ENCODE measurements around the gene METTL6.
"Not testable (repeated sequence)": the region's sequence is repeated elsewhere in the genome, so short reads cannot be mapped to it uniquely, and the experiment has no call there.

The METTL6 gene

DNA sequence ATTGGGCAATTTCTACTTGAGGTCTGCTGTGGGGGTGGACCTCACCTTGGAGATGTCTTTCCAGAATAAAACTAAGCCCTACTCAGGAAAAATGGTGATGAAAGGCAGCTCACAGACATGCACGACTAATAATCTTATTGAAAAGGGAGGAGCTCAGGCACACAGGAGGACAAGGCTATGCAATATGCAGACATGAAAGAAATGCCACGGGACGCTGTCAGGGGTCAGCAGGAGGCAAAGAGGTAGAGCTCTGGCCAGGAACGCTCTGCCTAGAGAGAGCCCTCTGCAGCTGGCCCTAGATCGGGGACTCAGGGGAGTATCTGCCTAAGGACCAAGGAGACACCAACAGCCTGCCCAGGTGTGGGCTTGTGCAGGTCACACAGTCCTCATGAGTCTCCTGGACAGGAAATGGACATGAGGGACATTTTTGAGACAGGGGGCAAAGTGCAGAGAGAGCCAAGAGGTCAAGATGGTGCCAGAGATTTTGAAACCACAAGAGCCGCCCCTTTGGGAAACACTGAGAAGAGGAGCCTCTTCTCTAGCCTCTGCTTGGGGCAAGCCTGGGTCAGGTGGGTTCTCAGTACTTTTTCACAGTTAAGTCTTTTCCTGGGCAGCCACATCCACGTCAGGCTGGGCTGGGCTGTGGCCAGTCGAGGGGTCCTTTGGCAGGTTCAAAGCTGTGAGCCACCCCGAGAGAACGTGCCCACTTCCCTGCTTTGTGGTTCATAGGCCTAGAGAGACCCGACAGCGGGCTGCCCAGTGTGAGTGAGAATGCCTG is 23.3 kb upstream of the METTL6 start:
- no peak for DNase-seq (ENCODE audit: low read depth in 3 of 3)

DNA sequence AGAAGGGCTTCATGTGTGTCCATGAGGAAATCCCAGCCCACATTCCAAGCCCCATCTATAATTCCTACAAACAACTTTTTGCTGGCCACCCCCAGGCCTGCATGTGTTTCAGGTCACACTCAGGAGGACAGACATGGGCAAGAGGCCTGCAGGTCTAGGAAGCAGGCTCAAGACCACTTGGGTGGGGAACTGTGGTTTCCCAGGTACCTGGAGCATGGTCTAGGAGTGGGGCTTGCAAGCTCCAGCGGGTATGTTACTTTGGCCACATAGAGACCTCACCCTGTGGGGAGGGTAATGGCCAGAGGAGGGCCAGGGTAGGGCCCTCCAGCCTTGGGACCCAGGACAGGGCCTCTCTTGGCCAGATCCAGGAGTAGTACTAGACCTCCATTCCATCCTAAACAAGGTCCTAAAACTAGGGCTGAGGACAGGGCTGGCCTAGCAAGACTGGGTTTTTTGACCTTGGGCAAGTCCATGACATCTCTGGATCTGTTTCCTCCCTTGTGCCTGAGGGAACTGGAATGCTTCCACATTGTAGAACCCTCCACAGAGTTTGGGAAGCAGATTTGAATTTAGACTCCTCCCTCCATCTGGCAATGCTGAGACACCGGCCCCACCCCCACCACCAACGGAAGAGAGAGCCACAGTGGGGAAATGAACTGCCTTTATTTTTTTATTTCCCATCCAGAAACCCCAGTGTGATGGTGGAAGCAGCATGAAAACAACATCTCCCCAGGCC is 22.3 kb upstream of the METTL6 start:
- no peak for DNase-seq (ENCODE audit: low read depth in 3 of 3)

DNA sequence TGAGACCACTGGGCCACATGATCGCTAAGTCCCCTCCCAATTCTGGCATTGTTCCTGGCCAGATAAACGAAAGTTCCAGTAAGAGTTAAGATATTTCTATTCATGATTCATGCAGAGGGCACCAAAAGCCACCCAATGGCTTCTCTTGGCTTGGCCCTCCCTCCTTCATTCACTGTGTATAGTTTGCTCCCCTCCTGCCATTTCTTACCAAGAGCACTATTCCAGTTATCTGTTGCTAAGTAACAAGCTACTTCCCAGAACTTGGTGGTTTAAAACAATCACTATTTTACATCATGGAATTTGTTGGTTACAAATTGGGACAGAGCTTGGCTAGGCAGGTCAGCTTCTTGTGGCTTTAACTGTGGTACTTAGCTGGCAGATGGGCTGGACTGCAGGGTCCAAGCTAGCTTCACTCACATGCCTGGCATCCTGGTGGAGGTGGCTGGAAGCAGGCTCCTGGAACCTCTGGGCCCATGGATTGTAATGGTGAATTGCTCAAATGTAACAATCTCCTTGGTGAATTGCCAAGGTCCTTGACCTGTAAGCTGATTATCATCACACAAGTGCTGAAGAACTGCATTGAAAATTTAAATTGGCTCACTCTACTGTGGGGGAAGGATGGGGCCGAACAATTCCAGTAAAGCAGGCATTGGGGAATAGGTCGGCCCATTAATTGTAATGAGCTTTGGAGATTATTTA is 16.6 kb upstream of the METTL6 start:
- DNase-seq (ENCODE audit: low read depth in 3 of 3), result no peak

DNA sequence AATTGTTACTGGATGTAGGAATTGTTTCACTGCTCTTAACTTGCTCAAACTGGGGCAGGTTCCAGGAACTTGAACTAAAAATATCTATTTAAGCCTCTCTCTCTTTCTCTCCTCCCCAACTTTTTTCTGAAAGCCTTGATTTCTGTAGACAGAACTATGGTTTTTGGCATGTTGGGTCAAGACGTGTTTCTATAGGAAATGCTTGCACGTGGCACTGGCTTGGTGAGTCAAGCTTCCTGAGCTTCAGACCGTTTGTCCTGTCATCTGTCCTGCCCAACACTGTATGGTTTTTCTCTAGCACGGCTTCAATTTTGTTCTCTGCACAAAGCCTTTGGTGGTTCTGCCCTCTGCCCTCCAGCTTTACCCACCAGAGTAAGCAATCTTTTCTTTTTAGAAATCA is 13.5 kb upstream of the METTL6 start:
- DNase-seq (ENCODE audit: low read depth in 3 of 3), result no peak

DNA sequence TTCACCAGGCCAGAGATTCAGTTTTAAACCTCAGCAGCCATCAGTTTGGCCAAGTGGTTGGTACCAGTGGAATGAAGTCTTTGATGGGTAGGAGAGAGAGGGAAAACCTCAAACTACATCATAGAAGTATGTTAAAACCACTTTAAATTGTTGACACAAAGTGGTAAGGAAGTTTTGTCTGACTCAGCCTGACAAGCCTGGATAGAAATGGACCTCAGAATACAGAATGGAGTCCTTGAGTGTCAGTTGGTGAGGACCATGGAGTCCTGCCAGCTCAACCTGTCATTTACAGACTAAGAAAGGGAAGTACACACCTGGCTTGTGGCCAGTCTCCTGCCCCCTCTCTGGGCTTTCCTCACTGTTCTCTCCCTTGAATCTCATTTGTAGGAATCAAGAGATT is 12.1 kb upstream of the METTL6 start:
- no peak for DNase-seq (ENCODE audit: low read depth in 3 of 3)

DNA sequence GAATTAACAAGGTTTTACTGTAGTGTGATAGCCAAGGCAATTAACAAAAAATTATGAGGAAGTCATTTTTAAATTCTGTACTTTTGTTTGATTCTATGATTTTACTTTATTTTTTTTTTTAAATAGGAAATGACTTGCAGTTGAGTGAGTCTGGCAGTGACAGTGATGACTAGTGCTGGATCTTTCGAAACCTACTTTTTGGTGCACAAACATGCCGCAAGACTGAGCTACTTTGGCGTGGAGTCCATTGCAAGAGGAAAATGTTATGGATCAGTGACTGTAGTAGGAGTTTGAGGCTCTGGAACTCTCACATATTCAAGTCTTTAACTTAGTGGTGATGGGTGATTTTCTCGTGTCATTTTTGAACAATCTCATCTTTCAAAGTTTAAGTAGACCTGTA is 11.6 kb upstream of the METTL6 start:
- DNase-seq (ENCODE audit: low read depth in 3 of 3), result no peak

DNA sequence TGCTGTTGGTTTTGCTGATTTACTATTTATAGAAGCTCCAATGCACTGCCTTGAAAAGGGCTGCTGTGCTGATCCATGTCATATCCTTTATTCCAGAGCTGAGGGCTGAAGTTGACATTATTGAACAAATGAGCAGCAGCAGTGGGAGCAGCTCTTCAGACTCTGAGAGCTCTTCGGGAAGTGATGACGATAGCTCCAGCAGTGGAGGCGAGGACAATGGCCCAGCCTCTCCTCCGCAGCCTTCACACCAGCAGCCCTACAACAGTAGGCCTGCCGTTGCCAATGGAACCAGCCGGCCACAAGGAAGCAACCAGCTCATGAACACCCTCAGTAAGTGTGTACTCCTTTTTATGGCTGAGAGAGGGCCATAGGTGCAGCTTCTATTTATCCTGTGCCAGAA is 8.9 kb upstream of the METTL6 start:
- no peak for DNase-seq (ENCODE audit: low read depth in 3 of 3)

DNA sequence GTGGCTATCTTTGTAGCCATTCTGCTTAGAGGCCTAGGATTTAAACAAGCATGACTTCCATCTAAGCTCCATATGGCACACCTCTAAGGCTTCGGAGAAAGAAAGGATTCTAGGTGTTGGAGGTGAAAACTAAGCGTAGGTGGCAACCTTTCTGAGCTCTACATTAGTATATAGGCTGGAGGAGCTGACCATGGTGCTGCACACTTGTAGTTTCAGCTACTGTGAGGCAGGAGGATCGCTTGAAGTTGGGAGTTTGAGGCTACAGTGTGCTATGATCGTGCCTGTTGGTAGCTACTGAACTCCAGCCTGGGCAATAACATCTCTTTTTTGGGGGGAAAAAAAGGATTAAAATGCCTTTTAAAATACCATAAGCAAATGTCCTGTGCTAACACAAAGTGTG is 7.4 kb upstream of the METTL6 start:
- DNase-seq (ENCODE audit: low read depth in 3 of 3), result no peak

DNA sequence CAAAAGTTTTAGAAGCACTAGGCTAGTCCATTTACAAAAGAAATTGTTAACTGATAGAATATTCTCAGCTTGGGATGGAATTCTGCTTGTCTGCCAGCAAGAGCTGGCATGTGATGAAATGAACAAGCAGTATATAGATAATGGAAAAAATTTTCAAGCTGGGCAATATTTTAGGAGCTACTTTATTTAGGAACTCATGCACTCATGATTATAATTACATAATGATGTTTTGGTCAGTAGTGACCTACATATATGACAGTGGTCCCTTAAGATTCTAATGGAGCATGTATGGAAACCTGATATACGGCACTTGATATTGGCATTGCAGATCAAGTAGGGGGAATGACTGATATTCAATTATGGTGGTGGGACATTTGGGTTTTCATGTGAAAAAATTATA is 6.2 kb upstream of the METTL6 start:
- no peak for DNase-seq (ENCODE audit: low read depth in 3 of 3)

DNA sequence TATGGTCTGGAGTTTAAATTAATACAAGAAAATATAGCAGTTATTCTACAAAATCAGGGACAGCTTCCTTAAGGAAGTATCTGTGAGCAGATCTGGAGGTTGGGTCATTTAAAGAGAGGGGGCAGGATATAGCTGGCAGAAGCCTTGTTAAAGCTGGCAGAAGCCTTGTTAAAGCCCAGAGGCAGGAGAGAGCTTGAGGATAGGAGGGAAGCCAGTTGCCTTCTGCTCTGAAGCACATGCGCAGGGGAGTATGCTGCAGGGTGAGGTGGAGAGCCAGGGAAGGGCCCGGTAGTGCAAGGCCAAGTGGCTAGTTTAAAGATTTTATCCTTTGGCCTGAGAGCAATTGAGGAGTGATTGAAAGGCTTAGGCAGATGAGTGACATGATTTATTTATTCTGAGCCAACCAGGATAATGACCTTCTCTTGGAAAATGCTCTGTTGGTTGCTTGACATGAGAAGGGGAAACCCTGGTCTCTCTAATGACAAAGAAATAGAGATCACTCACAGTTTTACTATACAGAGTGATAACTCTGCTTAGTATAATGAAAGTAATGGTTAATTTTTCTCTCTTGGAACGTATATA is 4.0 kb upstream of the METTL6 start:
- no peak for DNase-seq (ENCODE audit: low read depth in 3 of 3)

DNA sequence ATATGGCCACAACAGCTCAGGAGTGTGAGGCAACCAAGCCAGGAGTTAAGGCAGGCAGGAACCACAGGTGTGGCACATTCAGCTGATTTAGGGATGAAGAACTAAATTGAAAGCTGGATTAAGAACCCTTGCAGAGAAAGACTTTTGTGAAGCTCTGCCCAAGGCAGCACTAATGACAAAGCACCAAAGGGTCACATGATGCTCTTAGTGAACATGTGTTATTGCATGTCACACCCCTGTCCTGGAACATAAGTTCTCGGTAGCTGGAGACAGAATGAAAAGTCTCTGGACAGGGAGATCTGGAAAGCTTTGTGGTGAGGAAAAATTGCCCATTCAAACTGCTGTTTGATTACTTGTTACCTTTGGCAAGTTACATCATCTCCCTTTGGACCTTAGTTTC is 3.3 kb upstream of the METTL6 start:
- no peak for DNase-seq (ENCODE audit: low read depth in 3 of 3)

DNA sequence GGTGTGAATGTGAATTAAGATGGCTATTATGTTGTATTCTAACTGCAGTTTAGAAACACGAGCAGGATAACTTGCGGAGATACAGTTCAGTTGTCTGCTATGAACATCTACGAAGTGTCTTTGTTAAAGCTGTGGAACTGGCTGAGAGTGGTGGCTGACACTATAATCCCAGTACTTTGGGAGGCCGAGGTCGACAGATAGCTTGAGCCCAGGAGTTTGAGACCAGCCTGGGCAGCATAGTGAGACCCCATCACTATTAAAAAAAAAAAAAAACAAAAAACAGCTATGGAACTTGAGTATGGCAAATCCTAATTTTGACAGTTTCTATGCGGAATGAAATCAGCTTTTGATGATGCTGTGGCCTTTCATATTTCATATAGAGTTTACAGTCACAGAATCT is 1.7 kb upstream of the METTL6 start:
- no peak for DNase-seq (ENCODE audit: low read depth in 3 of 3)

DNA sequence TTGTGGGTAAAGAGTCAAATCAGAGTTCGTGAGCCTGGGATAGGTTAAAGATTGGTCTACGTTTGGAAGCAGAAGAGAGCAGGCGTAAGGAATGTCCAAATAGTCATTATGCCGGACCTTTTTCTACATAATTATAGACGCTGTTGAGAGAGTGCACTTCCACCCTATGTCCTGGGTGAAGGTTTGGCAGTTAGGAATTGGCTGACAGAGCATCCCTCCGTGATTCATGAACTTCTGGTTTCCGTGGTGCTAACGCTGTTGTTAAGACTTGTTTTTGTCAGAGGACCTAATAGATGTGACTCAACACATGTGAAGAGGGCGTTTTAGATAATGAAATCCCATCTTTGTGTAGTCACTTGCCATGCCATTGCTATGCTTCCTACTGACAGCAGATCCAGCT is 1.2 kb upstream of the METTL6 start:
- DNase-seq (ENCODE audit: low read depth in 3 of 3), result peak in 1 of 3 donors; percentile 9

DNA sequence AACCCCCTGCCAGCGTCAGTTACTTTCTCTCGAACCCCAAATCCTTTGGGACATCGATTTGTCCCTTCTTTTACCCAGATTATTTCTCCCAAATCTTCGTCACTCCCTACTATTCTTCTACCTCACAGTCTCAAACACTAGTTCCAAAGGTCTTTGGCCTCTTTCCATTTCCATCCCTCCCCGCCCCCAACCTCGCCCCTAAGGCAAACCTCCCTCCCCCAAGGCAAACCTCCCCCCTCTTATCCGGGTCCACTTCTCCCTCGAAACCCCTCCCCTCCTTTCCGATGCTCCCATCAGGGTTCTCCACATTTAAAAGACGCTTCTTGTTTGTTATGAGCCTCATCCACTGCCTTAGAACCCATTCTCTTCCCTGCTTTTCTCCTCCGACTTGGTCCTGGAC is 637 bp upstream of the METTL6 start:
- DNase-seq (ENCODE audit: low read depth in 3 of 3), result no peak

DNA sequence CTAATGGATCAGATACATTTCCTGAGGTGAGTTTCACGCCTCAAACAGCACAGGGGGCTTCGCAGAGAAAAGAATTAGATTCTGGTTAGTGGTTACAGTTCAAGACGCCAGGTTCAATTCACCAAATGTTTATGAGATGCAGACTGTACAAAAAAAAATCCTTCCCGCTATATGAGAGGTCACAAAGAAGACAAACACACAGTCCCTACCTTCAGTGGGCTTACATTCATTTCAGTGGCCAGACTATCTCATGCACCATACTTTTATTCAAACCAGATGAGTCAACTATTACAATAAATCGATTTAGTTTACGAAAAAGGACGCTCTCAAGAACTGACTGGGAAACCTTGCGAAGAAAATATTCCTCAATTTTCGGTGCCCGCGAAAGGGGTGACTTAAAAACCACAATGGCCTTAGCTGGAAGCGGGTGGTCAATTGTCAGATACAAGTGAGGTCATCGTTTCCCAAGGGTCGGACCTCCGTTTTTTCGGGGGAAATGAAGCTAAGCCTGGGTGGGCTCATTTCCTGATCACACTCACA is 695 bp downstream of the METTL6 start:
- no peak for DNase-seq (ENCODE audit: low read depth in 3 of 3)

DNA sequence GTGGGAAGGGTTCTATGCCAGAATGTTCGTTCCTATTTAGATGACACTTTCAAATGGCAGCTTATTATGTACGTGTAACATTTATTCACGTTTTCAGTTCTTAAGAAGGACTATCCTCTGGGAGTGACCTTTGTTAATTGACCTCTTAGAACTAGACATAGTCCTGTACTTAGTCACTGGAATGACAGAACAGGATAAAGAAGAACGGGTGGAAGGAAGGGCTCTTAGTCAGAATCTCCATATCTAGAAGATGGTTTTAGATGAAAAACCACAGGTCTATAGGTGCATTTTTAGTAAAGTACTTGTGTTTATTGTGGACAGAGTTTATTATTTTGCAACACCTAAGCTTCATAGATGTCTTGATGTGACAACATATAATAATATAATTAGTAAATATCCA is 6.5 kb downstream of the METTL6 start:
- no peak for DNase-seq (ENCODE audit: low read depth in 3 of 3)

DNA sequence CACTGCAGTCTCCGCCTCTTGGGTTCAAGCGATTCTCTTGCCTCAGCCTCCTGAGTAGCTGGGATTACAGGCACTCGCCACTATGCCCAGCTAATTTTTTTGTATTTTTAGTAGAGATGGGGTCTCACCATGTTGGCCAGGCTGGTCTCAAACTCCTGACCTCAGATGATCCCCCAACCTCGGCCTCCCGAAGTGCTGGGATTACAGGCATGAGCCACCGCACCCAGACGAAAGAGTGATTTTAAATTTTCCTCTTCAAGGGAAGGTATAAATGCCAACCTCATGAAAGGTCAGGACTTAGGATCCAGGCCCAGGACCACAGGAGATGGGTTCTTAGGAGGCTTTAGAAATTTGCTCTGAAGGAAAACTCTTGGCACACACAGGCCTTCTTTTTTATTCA is 16.4 kb downstream of the METTL6 start:
- not testable (repeated sequence) for DNase-seq (ENCODE audit: low read depth in 3 of 3)

DNA sequence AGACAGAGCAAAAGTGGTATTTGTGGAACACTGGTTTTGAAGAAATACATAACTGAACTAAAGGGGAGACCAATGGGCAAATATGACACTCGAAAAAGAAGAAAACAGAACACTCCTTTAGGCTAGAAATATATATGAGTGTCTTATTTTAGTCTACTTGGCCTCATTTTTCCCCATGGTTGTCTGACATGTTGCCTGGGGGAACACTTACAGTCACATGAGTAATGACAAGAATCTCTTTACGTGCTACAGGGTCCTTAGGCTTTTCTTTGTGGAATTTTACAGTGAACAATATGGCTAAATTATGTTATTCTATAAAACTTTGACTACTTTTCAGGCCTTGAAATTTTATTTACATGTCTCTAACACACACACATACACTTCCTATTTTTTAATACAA is 17.6 kb downstream of the METTL6 start:
- no peak for DNase-seq (ENCODE audit: low read depth in 3 of 3)

DNA sequence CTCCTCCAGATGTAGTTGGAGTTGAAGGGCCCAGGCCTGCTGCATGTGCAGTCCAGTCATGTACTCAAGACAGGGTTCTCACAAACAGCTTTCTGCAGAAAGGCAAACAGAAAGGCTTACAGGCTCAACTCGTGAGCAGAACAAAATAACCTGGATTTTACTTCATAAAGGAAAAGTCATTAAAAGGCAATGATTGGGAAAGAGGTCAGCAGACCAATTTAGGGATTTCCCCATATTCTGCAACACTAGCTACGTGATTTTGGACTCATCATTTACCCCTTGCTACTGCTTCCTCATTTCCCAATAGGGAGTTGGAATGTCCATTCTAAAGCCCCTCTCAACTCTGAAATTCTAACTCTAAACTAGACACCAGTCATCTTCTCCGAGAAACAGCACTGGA is 18.1 kb downstream of the METTL6 start:
- DNase-seq (ENCODE audit: low read depth in 3 of 3), result no peak

DNA sequence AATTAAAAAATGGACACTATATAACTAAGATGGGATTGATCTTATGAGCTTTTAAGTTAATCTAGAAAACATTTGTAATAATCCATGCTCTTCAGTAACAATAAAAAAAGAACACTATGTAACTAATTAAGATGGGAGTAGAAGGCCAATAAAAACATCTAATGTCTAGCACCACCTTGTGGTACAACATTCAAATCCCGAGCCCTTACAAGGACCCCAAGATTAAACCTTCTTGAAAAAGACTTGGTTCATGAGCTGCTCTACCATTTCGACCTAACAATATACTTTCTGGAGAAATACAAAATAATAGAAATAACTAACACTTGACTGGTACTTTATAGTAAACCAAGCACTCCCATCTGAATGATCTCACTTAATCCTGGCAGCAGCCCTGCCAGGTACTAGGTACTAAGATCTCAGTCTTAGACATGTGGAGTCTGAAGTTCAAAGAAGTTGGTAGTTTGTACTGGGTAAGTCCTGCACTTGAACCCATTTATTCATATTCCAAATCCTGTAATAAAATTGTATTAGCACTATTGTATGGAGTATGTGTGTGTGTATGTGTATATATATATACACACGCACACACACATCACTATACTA is 21.8 kb downstream of the METTL6 start:
- no peak for DNase-seq (ENCODE audit: low read depth in 3 of 3)

DNA sequence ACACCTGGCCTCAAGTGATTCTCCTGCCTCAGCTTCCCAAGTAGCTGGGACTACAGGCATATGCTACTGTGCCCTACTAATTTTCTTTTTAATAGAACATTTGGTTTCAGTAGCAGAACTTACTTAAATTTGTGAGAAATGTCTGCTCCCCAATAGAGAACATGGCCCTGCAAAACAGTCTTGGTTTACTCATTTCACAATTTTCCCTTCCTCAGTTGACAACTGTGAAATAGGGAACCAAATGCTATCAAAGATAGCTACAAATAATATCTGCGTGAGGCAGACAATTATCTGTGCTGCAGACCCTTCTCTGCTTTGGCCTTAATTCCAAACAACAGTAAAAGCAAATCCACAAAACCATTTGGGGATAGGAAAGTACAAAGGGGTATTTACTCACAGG is 22.6 kb downstream of the METTL6 start:
- no peak for DNase-seq (ENCODE audit: low read depth in 3 of 3)

DNA sequence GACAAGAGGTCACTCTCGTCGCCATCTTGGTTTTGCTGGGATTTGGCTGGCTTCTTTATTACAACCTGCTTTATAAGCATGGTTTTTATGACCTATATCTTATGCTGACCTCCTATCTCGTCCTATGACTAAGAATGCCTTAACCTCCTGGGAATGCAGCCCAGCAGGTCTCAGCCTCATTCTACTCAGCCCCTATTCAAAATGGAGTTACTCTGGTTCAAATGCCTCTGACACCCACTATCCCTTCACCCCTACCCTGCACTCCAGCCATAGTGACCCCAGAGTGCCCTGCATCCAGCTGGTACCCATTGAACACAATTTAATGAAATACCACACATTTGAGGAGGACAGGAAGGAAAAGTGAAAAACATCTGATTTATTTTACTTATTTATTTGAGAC is 23.4 kb downstream of the METTL6 start:
- no peak for DNase-seq (ENCODE audit: low read depth in 3 of 3)

All from stimulated activated CD4-positive, alpha-beta T cell treated with anti-CD3 and anti-CD28 coated beads, TNF-alpha, amount 100 ng/mL, for 48 hours (primary cell).